Liver (tissue), 3 donors: ENCODE measurements around the gene S100A12.

Experiments
- GABPA ChIP-seq, 2 donors: IDR thresholded peaks in 1 of 2; conservative IDR thresholded peaks in 1 of 2; 2 replicates each; pipeline ENCODE4 v1.6.1; 2016; ENCODE audit warnings: antibody characterized with exemption in 2 of 2, mild to moderate bottlenecking in 1 of 2, moderate library complexity in 1 of 2
- HNF4G ChIP-seq: IDR thresholded peaks from 2 replicates; pipeline ENCODE4 v1.6.1; 2016; ENCODE audit warnings: antibody characterized with exemption
- RXRA ChIP-seq, 2 donors: IDR thresholded peaks; 2 replicates each; pipeline ENCODE4 v1.6.1; 2017 to 2018; ENCODE audit warnings: antibody characterized with exemption in 2 of 2, mild to moderate bottlenecking in 1 of 2
- SP1 ChIP-seq: IDR thresholded peaks from 2 replicates; pipeline ENCODE4 v1.6.1; 2018; ENCODE audit warnings: antibody characterized with exemption, mild to moderate bottlenecking
- TAF1 ChIP-seq: conservative IDR thresholded peaks from 2 replicates; pipeline ENCODE4 v1.6.1; 2016; ENCODE audit warnings: antibody characterized with exemption, mild to moderate bottlenecking
- YY1 ChIP-seq: IDR thresholded peaks from 2 replicates; pipeline ENCODE4 v1.6.1; 2016; ENCODE audit warnings: antibody characterized with exemption, mild to moderate bottlenecking
- TF ChIP-seq, protein P1 (sequence below): fragments of 150-350 bp; IDR thresholded peaks from 2 replicates; pipeline ENCODE4 v1.5.1; 2017; ENCODE audit warnings: improper control_type of control experiment, low read depth, low read length; ENCODE audit not compliant: missing input control
- TF ChIP-seq, protein P2 (sequence below): IDR thresholded peaks from 2 replicates; pipeline ENCODE4 v1.6.1; 2016; ENCODE audit warnings: antibody characterized with exemption, mild to moderate bottlenecking
- TF ChIP-seq, protein P3 (sequence below): IDR thresholded peaks from 2 replicates; pipeline ENCODE4 v1.6.1; 2016; ENCODE audit warnings: antibody characterized with exemption
- donor health status: healthy.
- donor health status: healthy.

- TF ChIP-seq, protein P1, sequence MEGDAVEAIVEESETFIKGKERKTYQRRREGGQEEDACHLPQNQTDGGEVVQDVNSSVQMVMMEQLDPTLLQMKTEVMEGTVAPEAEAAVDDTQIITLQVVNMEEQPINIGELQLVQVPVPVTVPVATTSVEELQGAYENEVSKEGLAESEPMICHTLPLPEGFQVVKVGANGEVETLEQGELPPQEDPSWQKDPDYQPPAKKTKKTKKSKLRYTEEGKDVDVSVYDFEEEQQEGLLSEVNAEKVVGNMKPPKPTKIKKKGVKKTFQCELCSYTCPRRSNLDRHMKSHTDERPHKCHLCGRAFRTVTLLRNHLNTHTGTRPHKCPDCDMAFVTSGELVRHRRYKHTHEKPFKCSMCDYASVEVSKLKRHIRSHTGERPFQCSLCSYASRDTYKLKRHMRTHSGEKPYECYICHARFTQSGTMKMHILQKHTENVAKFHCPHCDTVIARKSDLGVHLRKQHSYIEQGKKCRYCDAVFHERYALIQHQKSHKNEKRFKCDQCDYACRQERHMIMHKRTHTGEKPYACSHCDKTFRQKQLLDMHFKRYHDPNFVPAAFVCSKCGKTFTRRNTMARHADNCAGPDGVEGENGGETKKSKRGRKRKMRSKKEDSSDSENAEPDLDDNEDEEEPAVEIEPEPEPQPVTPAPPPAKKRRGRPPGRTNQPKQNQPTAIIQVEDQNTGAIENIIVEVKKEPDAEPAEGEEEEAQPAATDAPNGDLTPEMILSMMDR: no peak
- TF ChIP-seq, protein P2, sequence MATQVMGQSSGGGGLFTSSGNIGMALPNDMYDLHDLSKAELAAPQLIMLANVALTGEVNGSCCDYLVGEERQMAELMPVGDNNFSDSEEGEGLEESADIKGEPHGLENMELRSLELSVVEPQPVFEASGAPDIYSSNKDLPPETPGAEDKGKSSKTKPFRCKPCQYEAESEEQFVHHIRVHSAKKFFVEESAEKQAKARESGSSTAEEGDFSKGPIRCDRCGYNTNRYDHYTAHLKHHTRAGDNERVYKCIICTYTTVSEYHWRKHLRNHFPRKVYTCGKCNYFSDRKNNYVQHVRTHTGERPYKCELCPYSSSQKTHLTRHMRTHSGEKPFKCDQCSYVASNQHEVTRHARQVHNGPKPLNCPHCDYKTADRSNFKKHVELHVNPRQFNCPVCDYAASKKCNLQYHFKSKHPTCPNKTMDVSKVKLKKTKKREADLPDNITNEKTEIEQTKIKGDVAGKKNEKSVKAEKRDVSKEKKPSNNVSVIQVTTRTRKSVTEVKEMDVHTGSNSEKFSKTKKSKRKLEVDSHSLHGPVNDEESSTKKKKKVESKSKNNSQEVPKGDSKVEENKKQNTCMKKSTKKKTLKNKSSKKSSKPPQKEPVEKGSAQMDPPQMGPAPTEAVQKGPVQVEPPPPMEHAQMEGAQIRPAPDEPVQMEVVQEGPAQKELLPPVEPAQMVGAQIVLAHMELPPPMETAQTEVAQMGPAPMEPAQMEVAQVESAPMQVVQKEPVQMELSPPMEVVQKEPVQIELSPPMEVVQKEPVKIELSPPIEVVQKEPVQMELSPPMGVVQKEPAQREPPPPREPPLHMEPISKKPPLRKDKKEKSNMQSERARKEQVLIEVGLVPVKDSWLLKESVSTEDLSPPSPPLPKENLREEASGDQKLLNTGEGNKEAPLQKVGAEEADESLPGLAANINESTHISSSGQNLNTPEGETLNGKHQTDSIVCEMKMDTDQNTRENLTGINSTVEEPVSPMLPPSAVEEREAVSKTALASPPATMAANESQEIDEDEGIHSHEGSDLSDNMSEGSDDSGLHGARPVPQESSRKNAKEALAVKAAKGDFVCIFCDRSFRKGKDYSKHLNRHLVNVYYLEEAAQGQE: no peak
- TF ChIP-seq SP1 (no peak), GABPA (IDR thresholded peaks at IDR 0.05 in 1 of 2, conservative IDR thresholded peaks at IDR 0.05 in 1 of 2) (no peak), RXRA (IDR thresholded peaks at IDR 0.05) (no peak), YY1 (no peak), TAF1 (no peak), HNF4G (no peak)
- TF ChIP-seq, protein P3, sequence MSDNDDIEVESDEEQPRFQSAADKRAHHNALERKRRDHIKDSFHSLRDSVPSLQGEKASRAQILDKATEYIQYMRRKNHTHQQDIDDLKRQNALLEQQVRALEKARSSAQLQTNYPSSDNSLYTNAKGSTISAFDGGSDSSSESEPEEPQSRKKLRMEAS: no peak
These were observed 37.2 kb downstream of the S100A12 start for GRCh38 chr1:153337980-153338853.
